Neural cell (in vitro differentiated cells): ENCODE measurements around the gene BMP10. TPM values are rescaled to one million over a fixed set of nuclear protein-coding genes. Genes with fewer than 3 reads are reported as not detected.

Source experiments
- H2AFZ ChIP-seq: fragments of 200-600, 300-800 bp; sonication (generic), shearing (Covaris generic); 2 replicates; pipeline ENCODE4 v1.6.0; 2014; ENCODE audit warnings: low read depth, mild to moderate bottlenecking, antibody characterized with exemption, low read length, moderate library complexity
- H3F3A ChIP-seq: fragments of 200-600 bp; shearing (Covaris generic); 2 replicates; pipeline ENCODE4 v1.6.1; 2016; ENCODE audit warnings: mild to moderate bottlenecking, moderate library complexity, mixed read lengths, antibody characterized with exemption, low read length; ENCODE audit not compliant: insufficient read depth, poor library complexity, severe bottlenecking
- H3K27ac ChIP-seq: fragments of 200-600, 300-800 bp; sonication (generic), shearing (Covaris generic); 2 replicates; pipeline ENCODE4 v1.5.1; 2014; ENCODE audit warnings: mild to moderate bottlenecking, low read length, moderate library complexity
- H3K27me3 ChIP-seq: fragments of 300-800, 200-600 bp; sonication (generic), shearing (Covaris generic); 2 replicates; pipeline ENCODE4 v1.6.0; 2014; ENCODE audit warnings: mild to moderate bottlenecking, low read depth, low read length, moderate library complexity; ENCODE audit not compliant: insufficient read depth
- H3K36me3 ChIP-seq: fragments of 300-800, 200-600 bp; sonication (generic), shearing (Covaris generic); 2 replicates; pipeline ENCODE4 v1.5.1; 2014; ENCODE audit warnings: mild to moderate bottlenecking, antibody characterized with exemption, low read length, moderate library complexity; ENCODE audit not compliant: insufficient read depth
- H3K4me2 ChIP-seq: fragments of 300-800, 200-600 bp; sonication (generic), shearing (Covaris generic); 2 replicates; pipeline ENCODE4 v1.6.0; 2014; ENCODE audit warnings: mild to moderate bottlenecking, low read length
- H3K4me3 ChIP-seq: fragments of 300-800, 200-600 bp; sonication (generic), shearing (Covaris generic); 2 replicates; pipeline ENCODE4 v1.5.1; 2014; ENCODE audit warnings: mild to moderate bottlenecking, low read length, moderate library complexity
- H3K79me2 ChIP-seq: fragments of 200-600 bp; shearing (Covaris generic); replicated peaks from 2 replicates; pipeline ENCODE4 v1.6.0; 2014; ENCODE audit warnings: mild to moderate bottlenecking, low read length, moderate library complexity; ENCODE audit not compliant: insufficient read depth
- H3K9ac ChIP-seq: fragments of 300-800, 200-600 bp; sonication (generic), shearing (Covaris generic); 2 replicates; pipeline ENCODE4 v1.6.1; 2016; ENCODE audit warnings: mild to moderate bottlenecking, low read length, mixed read lengths
- H3K9me2 ChIP-seq: fragments of 200-600 bp; shearing (Covaris generic); 2 replicates; pipeline ENCODE4 v1.6.1; 2016; ENCODE audit warnings: mild to moderate bottlenecking, low read length, mixed read lengths; ENCODE audit not compliant: insufficient read depth
- H3K9me3 ChIP-seq: fragments of 200-600, 300-800 bp; sonication (generic), shearing (Covaris generic); 2 replicates; pipeline ENCODE4 v1.6.1; 2016; ENCODE audit warnings: mild to moderate bottlenecking, mixed run types, low read length, moderate library complexity, mixed read lengths
- H4K20me1 ChIP-seq: fragments of 200-600 bp; shearing (Covaris generic); 2 replicates; pipeline ENCODE4 v1.6.1; 2016; ENCODE audit warnings: mild to moderate bottlenecking, mixed run types; ENCODE audit not compliant: insufficient read depth
- CTCF ChIP-seq: fragments of 450-650 bp; IDR thresholded peaks from 2 replicates; pipeline ENCODE4 v1.5.1; 2014; ENCODE audit warnings: antibody characterized with exemption, mild to moderate bottlenecking, moderate library complexity; ENCODE audit not compliant: poor library complexity, severe bottlenecking
- EP300 ChIP-seq: fragments of 450-650 bp; conservative IDR thresholded peaks from 2 replicates; pipeline ENCODE4 v1.6.1; 2014; ENCODE audit warnings: antibody characterized with exemption, mild to moderate bottlenecking, moderate library complexity; ENCODE audit not compliant: poor library complexity, severe bottlenecking
- EZH2 ChIP-seq: fragments of 200-600, 300-800 bp; shearing (Covaris generic), sonication (generic); IDR thresholded peaks from 2 replicates; pipeline ENCODE4 v1.6.1; 2014; ENCODE audit warnings: antibody characterized with exemption, low read length, borderline replicate concordance, mild to moderate bottlenecking; ENCODE audit not compliant: insufficient read depth, poor library complexity, severe bottlenecking
- MXI1 ChIP-seq: fragments of 450-650 bp; conservative IDR thresholded peaks from 2 replicates; pipeline ENCODE4 v1.6.1; 2014; ENCODE audit warnings: antibody characterized with exemption, mild to moderate bottlenecking; ENCODE audit not compliant: poor library complexity, severe bottlenecking
- POLR2AphosphoS5 ChIP-seq: IDR thresholded peaks from 2 replicates; pipeline ENCODE4 v1.6.1; 2012
- RAD21 ChIP-seq: fragments of 450-650 bp; conservative IDR thresholded peaks from 2 replicates; pipeline ENCODE4 v1.6.1; 2014; ENCODE audit warnings: antibody characterized with exemption, mild to moderate bottlenecking, moderate library complexity
- REST ChIP-seq: IDR thresholded peaks from 2 replicates; pipeline ENCODE4 v1.6.1; 2012; ENCODE audit warnings: borderline replicate concordance
- SMC3 ChIP-seq: fragments of 450-650 bp; conservative IDR thresholded peaks from 2 replicates; pipeline ENCODE4 v1.6.1; 2014; ENCODE audit warnings: antibody characterized with exemption, mild to moderate bottlenecking, moderate library complexity; ENCODE audit not compliant: poor library complexity
- TAF1 ChIP-seq: IDR thresholded peaks from 2 replicates; pipeline ENCODE4 v1.6.1; 2012; ENCODE audit warnings: low read depth
- polyA plus RNA-seq: library from polyadenylated mRNA; depleted of rRNA; stranded (reverse); fragments of >200 nt; gene quantifications from 2 replicates; pipeline ENCODE4 v1.2.3, GENCODE V29; 2014

Gene BMP10
- polyA plus RNA-seq, 1 donor from 2014 or later: not detected

- no peak overlapping the region for H2AFZ ChIP-seq
- H3K9me3 ChIP-seq: no peaks in the 10 kb centered on the region
- no peaks in the 10 kb centered on the region for H3F3A ChIP-seq
- H3K9me2 ChIP-seq: no peaks in the 10 kb centered on the region
- no peak overlapping the region for H3K4me2 ChIP-seq
- H4K20me1 ChIP-seq: no peaks in the 10 kb centered on the region
- H3K27me3 ChIP-seq: no peaks in the 10 kb centered on the region
- TF ChIP-seq REST (no peak), SMC3 (no peak), RAD21 (no peak), EZH2 (no peak), MXI1 (no peak), EP300 (no peak), TAF1 (no peak), POLR2AphosphoS5 (no peak), CTCF (no peak)
- H3K9ac ChIP-seq: no peak overlapping the region
- H3K27ac ChIP-seq: no peak overlapping the region
- H3K4me3 ChIP-seq: no peak overlapping the region
- no peaks in the 10 kb centered on the region for H3K79me2 ChIP-seq
- H3K36me3 ChIP-seq: no peaks in the 10 kb centered on the region
Observed at GRCh38 chr2:68838641-68839040, 32.6 kb downstream of the BMP10 start.

- TF ChIP-seq POLR2AphosphoS5 (no peak), RAD21 (no peak), TAF1 (no peak), CTCF (no peak), EZH2 (no peak), REST (no peak), EP300 (no peak), MXI1 (no peak), SMC3 (no peak)
- Histone ChIP-seq H2AFZ (no peak overlapping the region), H3K9me2 (no peaks in the 10 kb centered on the region), H3K9me3 (no peaks in the 10 kb centered on the region), H3K4me3 (no peak overlapping the region), H4K20me1 (no peaks in the 10 kb centered on the region), H3K79me2 (no peaks in the 10 kb centered on the region), H3F3A (no peaks in the 10 kb centered on the region), H3K27ac (no peak overlapping the region), H3K27me3 (no peaks in the 10 kb centered on the region), H3K9ac (no peak overlapping the region), H3K4me2 (no peak overlapping the region), H3K36me3 (no peaks in the 10 kb centered on the region)
Observed at GRCh38 chr2:68837861-68838341, 33.3 kb downstream of the BMP10 start.
